Activated CD4-positive, alpha-beta T cell treated with anti-CD3 and anti-CD28 coated beads, Interleukin-2, Interleukin-4, amounts not matched to agents 100 ng/mL and 50 ng/mL, durations not matched to agents 16 hours and 8 hours (primary cell): Measurements from ENCODE around the gene DDX17.

ENCODE experiments used
- DNase-seq: peaks from one replicate; pipeline ENCODE4 v3.0.0-alpha.2; 2020; ENCODE audit warnings: low spot score

The DDX17 gene

DNA sequence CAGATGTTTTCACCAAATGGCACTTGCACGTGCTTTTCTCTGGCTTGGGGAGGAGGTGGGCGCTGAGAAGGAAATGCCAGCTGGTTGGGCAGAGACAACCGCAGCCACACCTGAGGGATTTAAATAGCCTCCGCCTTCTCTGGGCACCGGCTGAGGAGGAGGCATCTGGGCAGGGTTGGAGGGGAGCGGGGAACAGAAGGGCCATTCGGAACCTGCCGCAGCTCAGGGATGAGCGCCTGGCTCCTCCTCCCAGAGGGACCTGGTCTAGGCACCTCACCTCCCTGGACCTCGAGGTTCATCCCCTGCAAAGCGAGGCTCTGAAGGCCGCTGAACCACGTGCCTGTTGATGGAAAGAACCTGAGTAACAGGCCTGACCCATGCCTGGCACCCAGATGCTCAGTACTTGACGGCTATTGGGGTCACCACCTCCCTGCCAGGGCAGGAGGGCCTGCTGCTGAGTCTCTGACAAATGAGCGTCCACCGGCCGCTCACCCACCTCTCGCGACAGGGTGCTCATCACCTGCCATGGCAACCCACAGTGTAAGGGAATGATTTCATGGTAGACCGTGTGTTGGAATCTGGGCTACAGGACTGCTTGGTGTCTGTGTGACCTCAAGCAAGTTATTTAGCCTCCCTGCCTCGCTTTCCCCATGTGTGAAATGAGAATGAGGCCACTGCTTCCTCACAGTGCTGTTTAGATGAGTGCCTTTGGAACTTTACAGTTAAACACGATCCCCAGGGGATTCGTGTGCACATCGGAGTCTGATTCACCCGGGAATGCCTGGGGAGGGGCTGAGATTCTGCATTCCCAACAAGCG is 40.2 kb downstream of the DDX17 start:
- no peak for DNase-seq

DNA sequence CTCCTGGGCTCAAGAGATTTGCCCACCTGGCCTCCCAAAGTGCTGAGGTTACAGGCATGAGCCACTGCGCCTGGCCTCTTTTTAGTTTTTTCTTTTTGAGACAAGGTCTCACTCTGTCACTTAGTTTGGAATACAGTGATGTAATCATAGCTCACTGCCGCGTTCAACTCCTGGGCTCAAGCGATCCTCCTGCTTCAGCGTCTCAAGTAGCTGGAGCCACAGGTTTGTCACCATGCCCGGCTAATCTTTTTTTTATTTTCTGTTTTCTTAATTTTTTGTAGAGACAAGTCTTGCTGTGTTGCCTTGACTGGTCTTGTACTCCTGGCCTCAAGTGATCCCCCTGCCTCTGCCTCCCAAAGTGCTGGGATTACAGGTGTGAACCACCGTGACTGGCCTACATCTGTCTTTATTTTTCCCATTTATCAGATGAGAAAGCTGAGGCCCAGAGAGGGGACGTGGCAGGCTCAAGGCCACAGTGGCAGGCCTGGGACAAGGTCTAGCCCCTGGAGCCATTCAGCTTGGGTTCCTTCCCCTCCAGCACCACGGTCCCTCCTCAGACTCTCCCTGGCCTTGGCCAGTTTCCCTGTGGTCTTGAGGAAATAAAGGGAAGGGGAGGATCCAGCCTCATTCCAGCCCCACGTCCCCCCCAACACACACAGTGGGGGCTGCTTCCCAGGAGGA is 41.0 kb downstream of the DDX17 start:
- no peak for DNase-seq

DNA sequence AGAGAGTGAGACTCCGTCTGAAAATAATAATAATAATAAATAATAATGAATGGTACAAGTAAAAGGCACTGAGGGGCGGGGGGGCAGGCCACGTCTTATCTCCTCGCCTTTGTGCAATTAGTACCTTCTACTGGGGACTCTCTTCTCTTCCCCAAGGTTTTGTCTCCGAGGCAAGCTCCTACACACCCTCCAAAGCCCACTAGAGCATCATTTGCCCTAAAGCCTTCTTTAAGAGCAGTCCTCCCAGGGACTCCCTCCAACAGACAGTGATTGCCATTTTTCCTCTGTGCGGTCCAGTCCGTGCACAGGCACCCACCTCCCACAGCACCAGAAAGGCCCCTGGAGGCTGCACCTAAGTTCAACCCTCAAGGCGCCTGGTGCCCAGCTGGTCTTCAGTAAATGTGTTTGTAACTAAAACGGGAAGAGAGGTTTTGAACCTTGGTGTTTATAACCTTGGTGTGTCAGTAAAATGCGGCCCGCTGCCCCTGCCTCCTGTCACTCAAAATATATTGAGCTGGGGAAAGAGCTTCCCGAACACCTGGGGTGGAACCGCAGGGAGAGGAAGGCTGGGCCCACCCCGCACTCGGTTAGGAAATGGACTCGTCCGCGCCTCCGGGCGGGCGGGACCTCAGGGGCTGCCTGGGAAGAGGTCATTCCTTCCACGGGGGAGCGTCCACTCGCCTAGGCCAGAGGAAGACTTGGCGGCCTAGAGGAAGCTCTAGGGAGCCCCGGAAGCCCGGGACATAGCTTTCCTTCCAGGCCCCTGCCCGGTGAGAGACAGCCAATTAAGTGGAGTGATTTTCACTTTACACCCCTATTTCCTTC is 42.9 kb downstream of the DDX17 start:
- no peak for DNase-seq

DNA sequence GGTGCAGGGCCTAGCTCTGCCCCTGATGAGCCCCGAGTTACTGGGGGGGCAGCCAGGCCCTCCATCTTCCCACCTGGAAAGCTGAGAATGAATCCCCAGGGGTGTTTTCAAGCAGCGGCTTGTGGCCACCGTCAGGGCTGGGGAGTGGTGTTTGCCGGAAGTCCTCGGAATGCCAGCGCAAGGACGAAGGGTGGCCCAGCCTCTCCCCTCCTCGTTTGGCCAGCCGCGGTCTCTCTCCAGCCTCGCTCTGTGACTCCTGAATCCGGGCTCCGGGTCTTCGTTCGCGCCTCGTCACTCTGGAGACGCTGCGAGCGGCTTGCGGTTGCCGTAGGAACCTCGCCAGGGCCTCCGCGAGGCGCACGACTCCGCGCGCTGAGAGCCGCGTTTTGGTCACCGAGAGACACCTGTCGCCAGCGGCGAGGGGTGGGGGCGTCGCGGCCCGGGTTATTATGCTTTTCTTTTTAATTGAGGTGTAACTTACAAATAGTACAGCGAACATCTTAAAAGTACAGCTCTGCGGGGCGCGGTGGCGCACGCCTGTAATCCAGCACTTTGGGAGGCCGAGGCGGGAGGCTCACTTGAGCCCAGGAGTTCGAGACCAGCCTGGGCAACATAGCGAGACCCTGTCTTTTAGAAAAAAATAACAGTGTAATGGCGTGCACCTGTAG is 44.6 kb downstream of the DDX17 start:
- DNase-seq: peak; percentile 58

DNA sequence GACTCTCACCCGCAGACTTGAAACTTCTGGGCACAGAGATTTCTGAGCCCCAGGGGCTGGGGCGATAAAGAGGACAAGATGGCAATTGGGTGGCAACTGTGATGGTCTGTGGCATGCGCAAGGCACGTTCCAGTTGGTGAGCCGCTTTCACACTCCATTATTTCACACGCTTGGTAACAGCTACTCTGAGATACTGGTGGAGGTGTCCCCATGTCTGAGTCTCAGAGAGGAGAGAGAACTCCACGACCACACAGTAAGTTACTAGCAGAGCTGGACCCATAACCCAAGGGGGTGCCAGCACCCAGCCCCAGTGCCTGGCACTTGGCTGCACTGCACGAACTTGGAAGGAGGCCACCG is 45.1 kb downstream of the DDX17 start:
- DNase-seq: no peak

DNA sequence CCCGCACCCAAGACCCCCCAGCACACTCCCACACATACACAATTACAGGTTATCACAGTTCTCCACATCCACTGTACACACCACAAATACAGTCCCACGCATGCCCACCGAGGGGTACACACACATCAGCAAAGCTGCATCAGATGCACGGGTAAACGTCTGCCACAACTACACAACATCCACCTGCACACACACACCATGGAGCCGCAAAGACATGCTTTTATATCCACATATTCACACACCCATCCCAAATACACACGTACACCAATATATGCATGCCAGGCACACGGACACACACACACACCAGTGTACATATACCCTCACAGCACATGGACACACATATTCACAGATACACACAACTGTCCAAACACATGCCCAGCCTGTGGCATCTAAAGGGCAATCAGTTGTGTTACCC is 45.7 kb downstream of the DDX17 start:
- DNase-seq: no peak

DNA sequence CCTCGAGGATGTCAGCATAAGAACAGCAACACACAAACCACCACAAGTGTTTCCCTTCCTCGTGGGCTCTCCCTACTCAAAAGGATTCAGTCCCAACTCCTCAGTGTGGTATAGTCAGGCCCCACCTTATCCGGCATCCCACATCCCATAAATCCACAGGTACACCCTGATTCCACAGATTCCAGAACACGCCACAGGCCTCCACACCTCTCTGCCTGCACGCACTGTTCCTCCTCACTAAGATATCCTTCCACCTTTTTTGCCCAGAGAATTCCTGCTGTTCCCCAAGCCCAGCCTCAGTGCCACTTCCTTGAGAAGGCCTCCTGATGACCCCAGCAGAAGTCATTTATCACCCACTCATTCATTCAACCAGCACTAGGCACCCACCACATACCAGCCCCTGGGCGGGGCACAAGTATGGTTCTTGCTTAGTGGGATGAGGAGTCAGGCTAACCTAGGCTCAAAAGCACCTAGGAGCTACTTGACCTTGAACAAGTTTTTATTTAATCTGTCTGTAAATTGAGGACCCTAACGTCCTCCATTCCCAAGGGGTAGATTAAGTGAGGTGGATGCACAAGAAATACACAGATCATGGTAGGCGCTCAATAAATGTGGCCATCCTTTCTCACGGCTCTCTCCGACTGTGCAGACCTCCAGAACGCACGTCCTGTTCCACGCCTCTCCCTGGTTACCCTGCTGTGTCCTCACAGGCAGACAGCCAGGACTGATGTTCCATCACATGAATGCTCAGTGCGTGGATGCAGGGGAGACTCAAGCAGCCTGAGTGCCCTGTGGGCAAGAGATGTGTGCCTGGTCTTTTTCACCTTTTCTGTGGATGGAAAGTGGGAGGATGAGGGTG is 49.0 kb downstream of the DDX17 start:
- DNase-seq: no peak

DNA sequence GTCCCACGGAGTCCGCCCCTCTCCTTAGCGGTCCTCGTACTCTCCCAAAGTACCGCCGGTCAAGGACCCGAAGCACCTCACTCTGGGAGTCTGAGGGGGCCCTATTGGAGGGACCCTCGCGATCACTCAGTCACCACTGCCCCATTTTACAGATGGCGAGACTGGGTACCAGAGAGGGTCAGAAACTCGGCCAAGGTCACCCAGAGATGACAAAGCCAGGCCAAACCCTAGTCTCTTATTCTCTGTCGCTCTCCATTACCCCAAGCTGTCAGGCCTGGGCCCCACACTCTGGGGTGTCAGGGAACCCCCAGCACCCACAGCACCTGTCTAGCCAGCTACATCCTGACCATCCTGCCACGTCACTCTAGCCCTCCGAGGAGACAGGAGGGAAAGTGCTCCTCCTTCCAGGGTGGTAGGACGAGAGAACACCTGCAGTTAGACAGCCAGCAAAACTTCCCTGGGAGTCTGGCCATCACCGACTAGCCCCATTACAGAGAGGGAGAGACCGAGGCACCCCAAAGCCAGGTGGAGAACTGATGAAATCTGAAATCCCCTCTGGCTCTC is 49.8 kb downstream of the DDX17 start:
- DNase-seq: no peak

DNA sequence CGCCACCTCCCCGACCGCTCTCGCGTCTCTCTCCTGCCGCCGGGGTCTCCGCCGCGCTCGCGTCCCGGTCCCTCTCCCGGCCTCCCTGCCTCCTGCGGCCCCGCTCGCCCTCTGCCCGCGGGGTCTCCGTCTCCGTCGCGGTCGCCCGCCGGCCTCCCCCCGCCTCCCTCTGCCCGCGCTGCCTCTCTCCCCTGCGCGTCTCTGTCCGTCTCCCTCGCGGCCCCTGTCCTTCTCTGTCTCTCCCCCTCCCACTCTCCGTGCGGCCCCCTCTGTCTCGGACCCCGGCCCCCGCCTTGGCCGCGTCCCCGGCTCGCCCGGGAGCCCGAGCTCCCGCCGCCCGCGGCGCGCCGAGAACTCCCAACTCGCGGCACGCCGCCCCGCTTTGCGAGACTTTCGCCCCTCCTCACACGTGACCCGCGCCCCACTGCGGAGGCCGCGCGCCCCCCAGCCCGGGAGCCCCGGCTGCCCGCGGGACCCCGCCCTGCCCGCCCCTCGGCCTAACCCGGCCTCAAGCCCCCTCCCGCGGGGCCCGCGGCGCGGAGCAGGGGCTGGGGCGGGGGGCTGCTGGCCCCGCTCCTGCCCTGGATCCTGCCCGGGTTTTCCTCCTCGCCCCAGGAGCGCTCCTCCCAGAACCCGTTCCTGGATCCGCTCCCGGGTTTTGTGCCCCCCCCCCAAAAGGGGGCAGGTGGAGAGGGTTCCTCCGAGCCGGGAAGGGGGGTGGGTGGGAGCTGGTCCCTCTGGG is 50.4 kb downstream of the DDX17 start:
- no peak for DNase-seq

DNA sequence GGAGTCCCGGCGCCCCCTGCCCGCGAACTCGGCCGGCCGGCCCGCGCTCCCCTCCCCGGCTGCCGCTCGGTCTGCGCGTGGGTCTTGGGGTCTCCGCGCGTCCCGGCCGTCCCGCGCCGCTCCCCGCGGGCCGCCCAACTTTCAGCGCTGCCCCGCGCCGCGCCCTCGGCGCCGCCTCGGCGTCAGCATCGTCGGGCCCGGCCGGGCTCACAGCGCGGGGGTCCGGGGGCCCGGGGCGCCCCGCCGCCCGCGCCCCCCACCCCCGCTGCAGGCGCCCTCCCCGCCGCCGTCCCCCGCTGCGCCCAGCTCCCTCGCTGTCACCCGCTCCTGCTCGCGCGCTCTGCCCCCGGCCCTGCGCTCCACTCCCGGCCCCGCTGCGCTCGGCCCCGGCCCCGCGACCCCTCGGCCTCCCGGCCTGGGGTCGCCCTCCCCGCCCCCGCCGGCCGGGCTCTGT is 51.0 kb downstream of the DDX17 start, which contains the start of gene KCNJ4:
Gene KCNJ4 (minus strand): TSS at position 124 of the 454 bp plus-strand sequence. CDS start 27,067 bp downstream, outside the sequence.
- no peak for DNase-seq

DNA sequence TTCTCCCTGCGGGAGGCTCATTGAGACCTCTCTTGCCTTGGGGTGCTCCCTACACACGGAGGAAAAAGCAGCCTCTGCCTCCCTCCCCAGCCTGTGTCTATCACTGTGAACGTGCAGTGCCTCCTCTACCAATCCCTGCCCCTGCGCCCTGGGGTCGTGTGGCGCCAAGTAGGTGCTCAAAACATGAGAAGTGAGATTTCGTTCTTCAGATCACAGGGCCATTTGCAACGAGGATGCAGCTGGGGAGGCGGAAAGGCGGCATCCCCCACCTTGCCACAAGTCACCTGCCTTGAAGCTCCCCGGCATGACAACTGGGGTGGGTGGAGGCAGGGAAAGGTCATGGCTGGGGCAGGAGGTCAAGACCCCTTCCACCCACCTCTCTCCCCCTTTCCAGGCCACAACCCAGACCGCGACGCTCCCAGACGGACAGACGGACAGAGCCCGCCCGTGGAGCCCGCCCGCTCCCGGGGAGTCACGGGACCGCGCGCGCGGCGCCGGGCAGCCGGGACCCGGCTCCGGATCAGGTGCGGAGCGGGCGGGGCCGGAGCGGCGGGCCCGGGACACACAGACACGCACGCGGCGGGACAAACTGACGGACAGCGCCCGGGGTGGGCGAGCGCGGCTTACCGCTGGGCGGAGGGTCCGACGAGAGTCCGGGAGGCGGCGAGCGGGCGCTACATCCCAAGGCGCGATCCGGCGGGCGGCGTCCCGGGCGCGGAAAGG is 51.6 kb downstream of the DDX17 start:
- DNase-seq: no peak

DNA sequence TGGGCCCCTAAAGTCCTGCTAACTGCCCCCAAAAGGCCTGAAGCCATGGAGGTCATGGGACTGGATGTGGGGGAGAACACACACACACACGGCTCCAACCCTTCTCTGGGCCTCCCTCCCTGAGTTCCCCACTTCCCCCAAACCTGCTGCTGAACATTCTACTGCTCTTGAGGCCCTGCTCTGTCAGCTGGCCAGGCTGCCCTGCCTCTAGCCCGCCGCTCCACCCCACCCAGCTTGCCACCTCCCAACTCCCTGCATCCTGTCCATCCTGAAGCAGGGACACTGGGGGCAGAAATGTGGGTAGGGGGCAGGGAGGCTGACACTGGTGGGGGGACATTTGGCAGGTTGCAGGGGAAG is 52.1 kb downstream of the DDX17 start:
- DNase-seq: no peak

DNA sequence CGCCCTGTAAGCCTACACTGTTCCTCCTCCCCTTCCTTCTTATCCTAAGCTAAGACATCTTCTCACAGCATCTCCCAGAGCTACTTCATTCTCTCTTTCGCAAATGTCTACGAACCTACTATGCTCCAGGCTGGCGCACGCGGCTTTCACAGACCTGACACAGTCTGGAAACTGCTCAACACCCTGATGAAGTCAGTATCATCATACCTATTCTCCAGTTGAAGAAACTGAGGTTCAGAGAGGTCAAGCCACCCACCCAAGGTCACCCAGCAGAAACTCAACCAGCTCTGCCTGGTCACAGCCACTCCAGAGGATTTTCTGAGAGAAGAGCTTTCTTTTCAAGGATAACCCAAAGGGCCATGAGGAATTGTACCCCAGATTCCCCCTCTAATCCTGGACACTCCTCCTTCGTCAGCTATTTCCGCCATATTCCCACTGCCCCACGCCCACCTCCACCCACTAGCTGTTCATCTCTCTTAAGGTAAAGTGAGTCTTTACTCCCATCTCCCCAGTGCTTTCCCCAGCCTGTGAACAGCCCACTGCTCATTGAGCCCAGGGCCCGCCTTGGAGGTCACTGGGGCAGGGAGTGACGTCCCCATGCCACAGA is 52.9 kb downstream of the DDX17 start:
- DNase-seq: no peak

DNA sequence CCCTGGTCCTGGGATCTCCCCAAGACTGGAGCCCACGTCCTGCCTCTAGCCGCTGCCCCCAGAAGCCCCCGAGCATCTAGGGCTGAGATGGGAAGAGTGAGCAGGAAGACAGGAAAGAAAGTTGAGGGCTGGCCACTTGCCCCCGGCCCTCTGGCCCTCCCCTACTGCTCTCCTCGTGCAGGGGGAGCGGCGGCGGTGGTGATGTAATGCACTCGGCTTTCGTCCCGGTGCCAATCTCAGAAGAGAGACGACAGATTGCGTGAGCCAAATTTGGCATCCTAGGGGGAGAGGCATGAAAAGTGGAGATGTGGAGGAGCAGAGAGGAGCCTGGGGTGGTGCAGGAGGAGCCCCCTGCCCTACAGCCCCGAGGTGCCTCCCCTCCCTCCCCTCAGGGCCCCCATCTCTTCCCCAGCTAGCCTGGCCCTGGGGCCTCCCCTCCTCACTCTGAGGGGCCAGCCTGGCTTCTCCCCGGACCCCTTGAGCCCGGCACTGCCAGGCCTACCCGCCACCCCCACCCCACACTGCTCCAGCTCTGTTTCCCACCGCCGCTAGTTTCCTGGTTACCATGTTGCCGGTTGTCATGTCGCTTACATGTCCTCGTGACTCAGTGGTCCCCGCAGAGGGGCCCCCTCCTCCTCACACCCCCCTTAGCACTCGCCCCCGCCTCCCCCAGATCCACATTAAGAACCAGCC is 53.6 kb downstream of the DDX17 start:
- no peak for DNase-seq

DNA sequence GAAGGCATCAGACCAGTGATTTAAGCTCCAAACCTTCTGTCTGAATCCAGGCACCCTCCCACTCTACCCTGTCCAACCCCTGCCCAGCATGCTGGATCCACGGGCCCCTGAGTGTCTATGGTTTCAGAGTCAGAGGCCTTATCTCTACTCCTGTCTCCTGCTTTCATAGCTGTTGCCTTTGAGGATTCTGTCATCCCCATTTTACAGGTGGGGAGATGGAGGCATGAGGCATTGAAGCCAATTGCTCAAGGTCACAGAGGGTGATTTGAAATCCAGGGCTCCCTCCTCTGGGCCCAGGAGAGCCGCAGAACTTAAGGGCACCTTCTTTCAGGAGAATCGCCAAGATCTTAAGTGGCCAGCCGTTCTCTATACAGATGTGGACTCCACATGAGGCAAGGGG is 54.2 kb downstream of the DDX17 start:
- no peak for DNase-seq

DNA sequence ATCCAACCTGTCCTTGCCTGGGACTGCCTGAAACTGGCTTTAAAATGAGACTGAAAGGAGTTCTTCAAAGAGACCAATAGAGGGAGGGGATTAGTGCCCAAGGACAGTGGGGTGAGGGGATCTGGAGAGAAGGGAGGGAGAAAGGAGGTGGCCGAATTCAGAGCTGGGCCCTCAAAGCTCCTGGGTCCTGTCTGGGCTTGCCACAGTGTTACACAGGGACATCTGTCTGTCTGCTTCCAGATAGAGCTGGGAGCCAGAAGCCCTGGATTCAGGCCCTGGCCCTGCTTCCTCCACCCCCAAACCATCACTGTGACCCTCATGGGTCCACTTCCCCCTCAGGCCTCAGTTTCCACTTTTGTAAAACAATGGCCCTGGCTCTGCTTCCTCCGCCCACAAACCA is 54.7 kb downstream of the DDX17 start:
- no peak for DNase-seq

DNA sequence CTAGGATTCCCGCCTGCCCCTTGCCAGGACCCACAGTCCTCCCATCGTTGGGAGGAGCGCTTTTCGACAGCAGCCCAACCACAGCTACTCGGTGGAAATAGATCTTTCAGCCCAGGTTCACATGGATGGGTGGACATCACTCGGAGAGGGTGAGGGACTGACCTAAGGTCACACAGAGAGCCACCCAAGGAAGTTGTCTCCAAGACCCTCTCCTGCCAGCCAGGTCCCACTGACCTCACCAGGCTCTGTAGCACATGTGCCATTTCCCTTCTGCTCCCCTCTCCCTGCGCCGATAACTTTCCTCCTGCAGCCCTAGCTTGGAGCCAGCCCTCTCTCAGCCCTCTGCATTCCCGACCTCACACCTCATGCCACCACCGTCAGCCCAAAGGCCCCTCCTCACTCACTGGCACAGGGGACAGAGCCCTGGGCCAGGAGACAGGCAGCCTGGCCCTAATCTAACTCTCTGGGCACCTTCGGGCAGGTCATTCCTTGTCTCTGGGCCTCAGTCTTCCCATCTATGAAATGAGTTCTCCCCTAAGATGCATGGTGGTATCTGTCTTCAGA is 55.8 kb downstream of the DDX17 start:
- no peak for DNase-seq

DNA sequence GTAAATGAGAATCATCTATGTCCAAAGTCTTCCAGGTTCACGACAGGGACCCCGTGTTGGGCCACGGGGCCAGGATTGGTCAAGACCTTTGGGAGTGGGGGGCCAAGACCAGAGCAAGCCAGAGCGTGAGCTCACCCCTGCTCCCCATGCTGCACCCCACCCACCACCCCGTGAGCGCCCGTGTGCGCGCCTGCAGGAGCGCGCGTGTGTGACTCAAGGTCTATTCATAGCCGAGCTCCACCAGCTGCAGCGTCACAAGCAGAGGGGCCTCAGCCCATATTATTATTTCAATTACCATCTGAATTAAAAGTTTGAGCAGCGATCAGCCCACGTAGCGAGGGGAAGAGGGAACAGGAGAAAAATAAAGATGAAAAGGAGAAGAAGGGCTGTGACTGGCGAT is 56.3 kb downstream of the DDX17 start:
- no peak for DNase-seq
